GM23338 (cell line): ENCODE results near the gene MCTP1. TPM values are rescaled to one million over a fixed set of nuclear protein-coding genes. Genes with fewer than 3 reads are reported as not detected.
A peak's percentile ranks its signal among the peaks of the same experiment; 100 is the strongest.
"Not testable (repeated sequence)": the region's sequence is repeated elsewhere in the genome, so short reads cannot be mapped to it uniquely, and the experiment has no call there.

Source experiments
- ATAC-seq: fragments of 200-7000 bp; cut with Tn5 transposase; 3 replicates; pipeline ENCODE4 v1.9.1; 2020
- DNase-seq: peaks from one replicate; pipeline ENCODE4 v3.0.0-alpha.2; 2015; ENCODE audit warnings: low spot score
- H2AFZ ChIP-seq: fragments of 200-600 bp; sonication (generic); 2 replicates; pipeline ENCODE4 v1.8.0; 2016; ENCODE audit warnings: antibody characterized with exemption, mild to moderate bottlenecking, moderate library complexity
- H3F3A ChIP-seq: fragments of 200-600 bp; sonication (generic); replicated peaks from 2 replicates; pipeline ENCODE4 v1.8.0; 2017; ENCODE audit warnings: antibody characterized with exemption, mixed run types, low read depth
- H3K27ac ChIP-seq: fragments of 200-600 bp; sonication (generic); 2 replicates; pipeline ENCODE4 v1.6.1; 2016; ENCODE audit warnings: low read depth
- H3K27me3 ChIP-seq: fragments of 200-600 bp; sonication (generic); 2 replicates; pipeline ENCODE4 v1.8.0; 2016; ENCODE audit warnings: mild to moderate bottlenecking, mixed run types, moderate library complexity; ENCODE audit not compliant: insufficient read depth
- H3K36me3 ChIP-seq: fragments of 200-600 bp; sonication (generic); 2 replicates; pipeline ENCODE4 v1.8.0; 2016; ENCODE audit warnings: mild to moderate bottlenecking; ENCODE audit not compliant: insufficient read depth
- H3K4me1 ChIP-seq: fragments of 200-600 bp; sonication (generic); 2 replicates; pipeline ENCODE4 v1.8.0; 2016; ENCODE audit warnings: mild to moderate bottlenecking, moderate library complexity; ENCODE audit not compliant: insufficient read depth
- H3K4me2 ChIP-seq: fragments of 200-600 bp; sonication (generic); 2 replicates; pipeline ENCODE4 v1.7.1; 2017; ENCODE audit warnings: mixed run types
- H3K4me3 ChIP-seq: fragments of 200-600 bp; sonication (generic); 2 replicates; pipeline ENCODE4 v1.6.1; 2016; ENCODE audit warnings: mixed run types
- H3K79me2 ChIP-seq: fragments of 200-600 bp; sonication (generic); replicated peaks from 2 replicates; pipeline ENCODE4 v1.8.0; 2017; ENCODE audit warnings: mild to moderate bottlenecking; ENCODE audit not compliant: insufficient read depth
- H3K9me2 ChIP-seq: fragments of 200-600 bp; sonication (generic); 2 replicates; pipeline ENCODE4 v1.8.0; 2017; ENCODE audit not compliant: insufficient read depth
- H4K20me1 ChIP-seq: fragments of 200-600 bp; sonication (generic); replicated peaks from 2 replicates; pipeline ENCODE4 v1.8.0; 2017; ENCODE audit warnings: mild to moderate bottlenecking; ENCODE audit not compliant: insufficient read depth
- H3K27ac Mint-ChIP-seq: 2 replicates; pipeline ENCODE4 v1.8.0; 2020; ENCODE audit warnings: inconsistent platforms, mild to moderate bottlenecking, moderate library complexity, mixed read lengths
- H3K27me3 Mint-ChIP-seq: 3 replicates; pipeline ENCODE4 v1.8.0; 2022; ENCODE audit warnings: low read depth, mild to moderate bottlenecking, moderate library complexity, mixed read lengths, inconsistent platforms; ENCODE audit not compliant: insufficient read depth, poor library complexity
- H3K36me3 Mint-ChIP-seq: 3 replicates; pipeline ENCODE4 v1.8.0; 2021; ENCODE audit warnings: low read depth, mild to moderate bottlenecking, inconsistent platforms, moderate library complexity, mixed read lengths
- H3K4me1 Mint-ChIP-seq: 3 replicates; pipeline ENCODE4 v1.8.0; 2020; ENCODE audit warnings: mild to moderate bottlenecking, inconsistent platforms, mixed read lengths
- H3K4me3 Mint-ChIP-seq: 3 replicates; pipeline ENCODE4 v1.8.0; 2021; ENCODE audit warnings: moderate library complexity, mild to moderate bottlenecking, inconsistent platforms, mixed read lengths
- H3K9me3 Mint-ChIP-seq: 3 replicates; pipeline ENCODE4 v1.8.0; 2020; ENCODE audit warnings: moderate library complexity, mild to moderate bottlenecking, inconsistent platforms, mixed read lengths
- CREB1 ChIP-seq: fragments of 250-450 bp; sonication (Bioruptor Pico); IDR thresholded peaks from 2 replicates; pipeline ENCODE4 v1.5.0; 2020; ENCODE audit warnings: low read depth, mild to moderate bottlenecking, moderate library complexity
- ETS1 ChIP-seq: IDR thresholded peaks from 2 replicates; pipeline ENCODE4 v1.6.1; 2016; ENCODE audit warnings: antibody characterized with exemption
- EZH2phosphoT487 ChIP-seq: fragments of 200-600 bp; sonication (generic); IDR thresholded peaks from one replicate; pipeline ENCODE4 v1.8.1; 2018; ENCODE audit warnings: antibody characterized with exemption; ENCODE audit not compliant: unreplicated experiment
- POLR2AphosphoS5 ChIP-seq: IDR thresholded peaks from 2 replicates; pipeline ENCODE4 v1.6.1; 2016; ENCODE audit warnings: antibody characterized with exemption, low read depth
- REST ChIP-seq: IDR thresholded peaks from one replicate; pipeline ENCODE4 v1.6.1; 2018; ENCODE audit warnings: antibody characterized with exemption; ENCODE audit not compliant: unreplicated experiment
- polyA plus RNA-seq: library from polyadenylated mRNA; unstranded; fragments of >200 nt; fragmentation: Nextera tagmentation; extraction: Ambion mirVana; gene quantifications from 2 replicates; pipeline ENCODE4 v1.2.1, GENCODE V29; 2016
- total RNA-seq: library from RNA; depleted of rRNA; stranded (reverse); fragments of >200 nt; shearing (Covaris generic); gene quantifications from 2 replicates; pipeline ENCODE4 v1.2.3, GENCODE V29; 2014
- TF ChIP-seq, protein P1 (sequence below), 2 experiments: fragments of 200-600 bp in 1 of 2; sonication (generic) in 1 of 2; conservative IDR thresholded peaks; 2 replicates each; pipeline versions ENCODE4 v1.5.1 to v1.6.1; 2016 to 2017; ENCODE audit warnings: antibody characterized with exemption in 2 of 2, low read depth in 2 of 2, mild to moderate bottlenecking in 2 of 2, moderate library complexity in 1 of 2

The MCTP1 gene
- total and polyA plus RNA-seq, 2 experiments from 2014 or later: 3.7 to 4.2 TPM

DNA sequence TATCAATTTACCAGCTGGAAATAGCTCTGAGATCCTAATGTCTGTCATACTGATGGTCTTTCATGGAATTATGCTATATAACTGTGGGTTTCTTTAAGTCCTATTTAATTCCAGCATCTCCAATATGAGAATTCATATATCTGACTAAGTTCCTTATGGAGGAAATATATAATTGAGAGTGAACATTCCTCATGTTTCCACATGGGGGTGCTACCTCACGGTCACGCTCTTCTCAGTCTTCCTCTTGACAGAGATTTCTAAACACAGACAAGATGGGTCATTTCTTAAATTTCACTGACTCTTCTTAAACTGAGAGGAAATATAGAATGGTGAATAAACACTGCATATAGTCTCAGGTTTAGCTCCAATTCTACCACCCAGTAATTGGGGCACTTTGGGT is 454.4 kb downstream of the MCTP1 start:
- no peaks in the 10 kb centered on the region for H3K36me3 ChIP-seq
- H3K27me3 ChIP-seq: no peaks in the 10 kb centered on the region
- H3K4me1 ChIP-seq: no peaks in the 10 kb centered on the region
- H2AFZ ChIP-seq: no peak overlapping the region
- no peak overlapping the region for H3K27ac ChIP-seq
- no peak overlapping the region for H3K27ac Mint-ChIP-seq
- no peak overlapping the region for H3K4me3 Mint-ChIP-seq
- H3K36me3 Mint-ChIP-seq: no peaks in the 10 kb centered on the region
- peaks cover 10% of the 10 kb centered on the region for H3K4me1 Mint-ChIP-seq
- TF ChIP-seq CREB1 (CRISPR knock-in tag): no peak
- no peak for TF ChIP-seq POLR2AphosphoS5
- TF ChIP-seq REST: no peak
- TF ChIP-seq, protein P1, sequence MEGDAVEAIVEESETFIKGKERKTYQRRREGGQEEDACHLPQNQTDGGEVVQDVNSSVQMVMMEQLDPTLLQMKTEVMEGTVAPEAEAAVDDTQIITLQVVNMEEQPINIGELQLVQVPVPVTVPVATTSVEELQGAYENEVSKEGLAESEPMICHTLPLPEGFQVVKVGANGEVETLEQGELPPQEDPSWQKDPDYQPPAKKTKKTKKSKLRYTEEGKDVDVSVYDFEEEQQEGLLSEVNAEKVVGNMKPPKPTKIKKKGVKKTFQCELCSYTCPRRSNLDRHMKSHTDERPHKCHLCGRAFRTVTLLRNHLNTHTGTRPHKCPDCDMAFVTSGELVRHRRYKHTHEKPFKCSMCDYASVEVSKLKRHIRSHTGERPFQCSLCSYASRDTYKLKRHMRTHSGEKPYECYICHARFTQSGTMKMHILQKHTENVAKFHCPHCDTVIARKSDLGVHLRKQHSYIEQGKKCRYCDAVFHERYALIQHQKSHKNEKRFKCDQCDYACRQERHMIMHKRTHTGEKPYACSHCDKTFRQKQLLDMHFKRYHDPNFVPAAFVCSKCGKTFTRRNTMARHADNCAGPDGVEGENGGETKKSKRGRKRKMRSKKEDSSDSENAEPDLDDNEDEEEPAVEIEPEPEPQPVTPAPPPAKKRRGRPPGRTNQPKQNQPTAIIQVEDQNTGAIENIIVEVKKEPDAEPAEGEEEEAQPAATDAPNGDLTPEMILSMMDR (conservative IDR thresholded peaks at IDR 0.05; ENCODE audit: low read depth in 2 of 2): peak; percentile 67 to 73
- TF ChIP-seq EZH2phosphoT487: no peak
- no peak overlapping the region for H3K4me3 ChIP-seq
- H3K79me2 ChIP-seq: no peaks in the 10 kb centered on the region
- H3K4me2 ChIP-seq: no peak overlapping the region
- H3K9me2 ChIP-seq: peaks cover 4% of the 10 kb centered on the region; the same call in 1 of the 2 replicates
- DNase-seq (peak; percentile 54), ATAC-seq (peak; percentile 42; the same call in 1 of the 3 replicates)
- H4K20me1 ChIP-seq: no peaks in the 10 kb centered on the region
- no peaks in the 10 kb centered on the region; the same call in 2 of the 3 replicates for H3K9me3 Mint-ChIP-seq
- no peaks in the 10 kb centered on the region for H3K27me3 Mint-ChIP-seq
- H3F3A ChIP-seq: no peaks in the 10 kb centered on the region

DNA sequence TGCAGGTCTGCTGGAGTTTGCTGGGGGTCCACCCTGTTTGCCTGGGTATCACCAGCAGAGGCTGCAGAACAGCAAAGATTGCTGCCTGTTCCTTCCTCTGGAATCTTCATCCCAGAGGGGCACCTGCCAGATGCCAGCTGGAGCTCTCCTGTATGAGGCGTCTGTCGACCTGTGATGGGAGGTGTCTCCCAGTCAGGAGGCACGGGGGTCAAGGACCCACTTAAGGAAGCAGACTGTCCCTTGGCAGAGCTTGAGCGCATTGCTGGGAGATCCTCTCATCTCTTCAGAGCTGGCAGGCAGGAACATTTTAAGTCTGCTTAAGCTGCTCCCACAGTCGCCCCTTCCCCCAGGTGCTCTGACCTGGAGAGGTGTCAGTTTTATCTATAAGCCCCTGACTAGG is 456.7 kb downstream of the MCTP1 start:
- H3K4me2 ChIP-seq, H3K27me3 Mint-ChIP-seq, H3K36me3 Mint-ChIP-seq, DNase-seq, H3K36me3 ChIP-seq, H3K27me3 ChIP-seq, H3F3A ChIP-seq, H3K79me2 ChIP-seq, H3K9me3 Mint-ChIP-seq, H3K4me1 ChIP-seq, ATAC-seq, H4K20me1 ChIP-seq, H3K4me3 Mint-ChIP-seq, H3K4me1 Mint-ChIP-seq, H3K9me2 ChIP-seq, H2AFZ ChIP-seq, H3K4me3 ChIP-seq, H3K27ac Mint-ChIP-seq, H3K27ac ChIP-seq: not testable (repeated sequence)

- no peak for ATAC-seq
- peaks cover 3% of the 10 kb centered on the region for H3K27me3 Mint-ChIP-seq
- H3K9me3 Mint-ChIP-seq: no peaks in the 10 kb centered on the region
- TF ChIP-seq EZH2phosphoT487 (no peak), ETS1 (no peak), CREB1 (CRISPR knock-in tag) (no peak), POLR2AphosphoS5 (no peak)
- TF ChIP-seq, protein P1 (conservative IDR thresholded peaks at IDR 0.05; ENCODE audit: low read depth in 2 of 2): no peak
Measured at GRCh38 chr5:94820488-94820887, 464.4 kb downstream of the MCTP1 start.

More at GRCh38 chr5:94820488-94820887, 464.4 kb downstream of the MCTP1 start:
- Mint-ChIP-seq H3K27ac (no peak overlapping the region), H3K36me3 (no peaks in the 10 kb centered on the region), H3K4me3 (no peak overlapping the region), H3K4me1 (no peaks in the 10 kb centered on the region)
- no peak for DNase-seq
- Histone ChIP-seq H3K4me2 (no peak overlapping the region), H3K27me3 (no peaks in the 10 kb centered on the region), H3K79me2 (no peaks in the 10 kb centered on the region), H3K9me2 (no peaks in the 10 kb centered on the region; the same call in 1 of the 2 replicates), H3K36me3 (no peaks in the 10 kb centered on the region), H3K4me1 (no peaks in the 10 kb centered on the region), H2AFZ (no peak overlapping the region), H3K4me3 (no peak overlapping the region), H3K27ac (no peak overlapping the region), H4K20me1 (no peaks in the 10 kb centered on the region), H3F3A (no peaks in the 10 kb centered on the region)
